Measurements from ENCODE around the gene ZBTB20.

GRCh38 chr3:115019900-115020299, 127.2 kb downstream of the ZBTB20 start:
- no peak for TF ChIP-seq CTCF (IDR thresholded peaks at IDR 0.05)
- no peak for TF ChIP-seq JUND (IDR thresholded peaks at IDR 0.05)
- TF ChIP-seq POLR2AphosphoS5 (IDR thresholded peaks at IDR 0.05; ENCODE audit: low read depth, low read length) = no peak
- TF ChIP-seq SMC3 (IDR thresholded peaks at IDR 0.05; ENCODE audit: low read depth, low read length) = no peak
- TF ChIP-seq CHD2 (IDR thresholded peaks at IDR 0.05; ENCODE audit: low read length, partially characterized antibody) = no peak
- TF ChIP-seq MAX (IDR thresholded peaks at IDR 0.05; ENCODE audit: low read depth) = no peak
- TF ChIP-seq EP300 (IDR thresholded peaks at IDR 0.05; ENCODE audit: borderline replicate concordance in 1 of 2, low read depth in 1 of 2, low read length in 1 of 2) = no peak

Data from SK-N-SH (cell line).